Vagina (tissue), 2 donors: ENCODE data around the gene NHERF2. TPM values are rescaled to one million over a fixed set of nuclear protein-coding genes. Genes with fewer than 3 reads are reported as not detected.
A peak's percentile ranks its signal among the peaks of the same experiment; 100 is the strongest.

Experiments
- DNase-seq, 2 donors: peaks; one replicate each; pipeline ENCODE4 v3.0.0-alpha.2; 2017; ENCODE audit errors: extremely low spot score in 2 of 2
- H3K27ac ChIP-seq: fragments of 200-600 bp; sonication (generic); one replicate; pipeline ENCODE4 v1.5.1; 2019
- H3K27me3 ChIP-seq: fragments of 200-600 bp; sonication (generic); one replicate; pipeline ENCODE4 v1.5.1; 2019
- H3K36me3 ChIP-seq, 2 donors: fragments of 200-600 bp; sonication (generic); one replicate each; pipeline ENCODE4 v1.5.1; 2017 to 2019
- H3K4me1 ChIP-seq: fragments of 200-600 bp; sonication (generic); one replicate; pipeline ENCODE4 v1.5.1; 2019
- H3K4me3 ChIP-seq, 2 donors: fragments of 200-600 bp; sonication (generic); 1 replicate in 1 of 2; 2 replicates in 1 of 2; pipeline ENCODE4 v1.5.1; 2016 to 2019
- H3K9me3 ChIP-seq: fragments of 200-600 bp; sonication (generic); one replicate; pipeline ENCODE4 v1.5.1; 2019
- POLR2A ChIP-seq, 2 donors: fragments of 450-650 bp; IDR thresholded peaks; one replicate each; pipeline ENCODE4 v1.6.1; 2017; ENCODE audit warnings: antibody characterized with exemption in 2 of 2, mild to moderate bottlenecking in 2 of 2, moderate library complexity in 2 of 2
- POLR2AphosphoS5 ChIP-seq, 2 donors: sonication (generic); formaldehyde crosslinking; IDR thresholded peaks; one replicate each; pipeline ENCODE4 v1.9.0; 2017; ENCODE audit warnings: antibody characterized with exemption in 2 of 2, mild to moderate bottlenecking in 2 of 2, low read depth in 1 of 2; ENCODE audit not compliant: insufficient read depth in 1 of 2
- intact Hi-C: fragments of 100-400 bp; cut with DNase I; formaldehyde crosslinking; loops from one replicate; pipeline ENCODE4 v1.15.1; 2023
- total RNA-seq: library from RNA; depleted of rRNA; stranded (reverse); fragments of >200 nt; gene quantifications from one replicate; pipeline ENCODE4 v1.2.3, GENCODE V29; 2016
- TF ChIP-seq, protein P1 (sequence below), 3 experiments: fragments of 450-650 bp in 2 of 3; fragments of 200-600 bp in 1 of 3; sonication (generic) in 1 of 3; IDR thresholded peaks; one replicate each; pipeline ENCODE4 v1.5.1; 2017 to 2019; ENCODE audit warnings: antibody characterized with exemption in 3 of 3, mild to moderate bottlenecking in 2 of 3, moderate library complexity in 2 of 3

NHERF2 gene
- total RNA-seq, 1 donor from 2014 or later: 44.7 TPM

DNA sequence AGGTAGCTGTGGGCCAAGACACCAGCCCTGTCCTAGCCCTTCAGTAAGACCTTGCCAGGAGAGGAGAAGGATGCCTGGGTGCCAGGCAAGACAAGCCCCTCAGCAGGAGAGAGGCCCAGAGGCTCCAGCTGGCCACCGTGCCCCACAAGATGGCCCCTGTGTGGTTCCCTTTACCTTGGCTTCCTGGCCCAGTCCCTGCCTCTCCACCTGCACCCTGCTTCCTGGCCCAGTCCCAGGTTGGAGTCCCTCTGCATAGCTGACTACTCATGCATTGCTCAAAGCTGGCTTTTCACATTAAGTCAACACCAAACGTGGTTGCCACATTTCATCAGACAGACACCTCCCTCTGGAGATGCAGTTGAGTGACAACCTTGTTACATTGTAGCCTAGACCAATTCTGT is 33.0 kb upstream of the NHERF2 start:
- TF ChIP-seq POLR2A (IDR thresholded peaks at IDR 0.05) (no peak), POLR2AphosphoS5 (IDR thresholded peaks at IDR 0.05; ENCODE audit: insufficient read depth in 1 of 2, low read depth in 1 of 2) (no peak)
- TF ChIP-seq, protein P1, sequence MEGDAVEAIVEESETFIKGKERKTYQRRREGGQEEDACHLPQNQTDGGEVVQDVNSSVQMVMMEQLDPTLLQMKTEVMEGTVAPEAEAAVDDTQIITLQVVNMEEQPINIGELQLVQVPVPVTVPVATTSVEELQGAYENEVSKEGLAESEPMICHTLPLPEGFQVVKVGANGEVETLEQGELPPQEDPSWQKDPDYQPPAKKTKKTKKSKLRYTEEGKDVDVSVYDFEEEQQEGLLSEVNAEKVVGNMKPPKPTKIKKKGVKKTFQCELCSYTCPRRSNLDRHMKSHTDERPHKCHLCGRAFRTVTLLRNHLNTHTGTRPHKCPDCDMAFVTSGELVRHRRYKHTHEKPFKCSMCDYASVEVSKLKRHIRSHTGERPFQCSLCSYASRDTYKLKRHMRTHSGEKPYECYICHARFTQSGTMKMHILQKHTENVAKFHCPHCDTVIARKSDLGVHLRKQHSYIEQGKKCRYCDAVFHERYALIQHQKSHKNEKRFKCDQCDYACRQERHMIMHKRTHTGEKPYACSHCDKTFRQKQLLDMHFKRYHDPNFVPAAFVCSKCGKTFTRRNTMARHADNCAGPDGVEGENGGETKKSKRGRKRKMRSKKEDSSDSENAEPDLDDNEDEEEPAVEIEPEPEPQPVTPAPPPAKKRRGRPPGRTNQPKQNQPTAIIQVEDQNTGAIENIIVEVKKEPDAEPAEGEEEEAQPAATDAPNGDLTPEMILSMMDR (IDR thresholded peaks at IDR 0.05): no peak
- H3K36me3 ChIP-seq: peaks cover 0 to 12% of the 10 kb centered on the region in 2 donors
- peaks cover 24% of the 10 kb centered on the region for H3K4me1 ChIP-seq
- DNase-seq: no peak
- intact Hi-C loops: no loop called here
- H3K9me3 ChIP-seq: no peaks in the 10 kb centered on the region
- H3K27ac ChIP-seq: no peak overlapping the region
- peaks cover 9% of the 10 kb centered on the region for H3K27me3 ChIP-seq
- no peak overlapping the region for H3K4me3 ChIP-seq

DNA sequence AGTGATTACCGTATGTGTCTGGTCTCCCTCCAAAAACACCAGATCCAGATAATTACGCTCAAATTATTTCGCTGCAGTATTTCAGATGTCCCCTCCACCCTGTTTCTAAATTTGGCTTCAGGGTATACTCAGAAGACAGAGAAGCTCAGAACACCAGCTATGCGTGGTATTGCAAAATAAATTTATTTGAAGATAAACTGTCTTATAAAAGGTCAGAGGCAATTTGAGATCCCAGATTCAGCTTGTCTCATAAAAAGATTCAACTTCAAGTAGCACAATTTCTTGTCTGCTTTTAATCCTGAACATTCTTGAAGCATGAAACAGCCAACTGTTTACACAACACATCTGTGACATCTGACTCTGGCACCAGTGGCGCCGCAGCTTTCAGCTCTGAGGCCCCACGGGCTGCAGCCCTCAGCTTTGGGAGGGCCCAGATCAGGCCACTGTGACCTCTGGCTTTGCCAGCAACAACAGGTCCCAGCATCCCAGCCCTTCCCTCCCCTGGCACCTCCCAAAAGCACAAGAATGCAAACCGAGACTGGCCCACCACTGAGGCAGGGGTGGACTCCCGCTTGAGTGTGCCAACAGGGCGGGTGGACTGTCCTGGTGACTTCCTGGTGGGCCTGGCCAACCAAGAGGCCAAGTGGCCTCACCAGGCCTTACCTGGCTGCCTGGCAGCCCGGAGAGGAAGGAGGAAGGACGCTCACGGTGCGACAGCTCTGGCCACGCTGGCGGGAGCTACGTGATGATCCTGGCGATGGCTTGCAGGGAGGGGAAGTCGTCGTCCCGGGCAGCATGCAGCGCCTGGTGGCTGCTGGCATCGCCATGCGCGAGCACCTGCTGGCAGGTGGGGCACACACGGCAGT is 29.0 kb upstream of the NHERF2 start:
- no peak overlapping the region for H3K4me3 ChIP-seq
- no peaks in the 10 kb centered on the region for H3K9me3 ChIP-seq
- no peak overlapping the region for H3K27ac ChIP-seq
- H3K27me3 ChIP-seq: no peaks in the 10 kb centered on the region
- DNase-seq: no peak
- no peaks in the 10 kb centered on the region for H3K4me1 ChIP-seq
- H3K36me3 ChIP-seq: peaks cover 0 to 50% of the 10 kb centered on the region in 2 donors
- intact Hi-C loops: no loop called here
- TF ChIP-seq POLR2A (IDR thresholded peaks at IDR 0.05) (no peak), POLR2AphosphoS5 (IDR thresholded peaks at IDR 0.05; ENCODE audit: insufficient read depth in 1 of 2, low read depth in 1 of 2) (peak in 1 of 2 donors; percentile 33)
- TF ChIP-seq, protein P1 (IDR thresholded peaks at IDR 0.05): no peak

DNA sequence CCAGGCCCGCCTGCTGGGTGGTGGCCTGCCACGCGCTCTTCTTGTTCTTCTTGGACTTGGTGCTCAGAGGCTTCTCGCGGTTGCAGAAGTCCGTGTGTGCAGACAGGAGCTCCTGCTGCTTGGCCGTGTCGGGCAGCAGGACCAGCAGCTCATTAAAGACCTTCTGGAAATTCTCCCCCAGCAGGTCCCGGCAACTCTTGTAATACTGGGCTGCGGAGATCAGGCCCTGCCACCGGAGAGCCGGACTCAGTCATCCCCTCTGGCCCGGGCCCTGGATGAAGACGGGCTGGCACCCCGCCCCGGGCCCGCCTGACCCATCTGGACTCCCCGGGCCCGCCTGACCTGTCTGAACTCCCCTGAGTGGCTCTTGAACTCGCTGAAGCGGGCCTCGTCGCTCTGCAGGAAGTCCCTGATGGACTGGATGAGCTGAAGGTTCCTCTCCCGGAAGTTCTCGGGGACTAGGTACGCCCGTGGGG is 28.3 kb upstream of the NHERF2 start:
- H3K9me3 ChIP-seq: no peaks in the 10 kb centered on the region
- intact Hi-C loops: no loop called here
- no peak overlapping the region for H3K27ac ChIP-seq
- peaks cover 0 to 56% of the 10 kb centered on the region in 2 donors for H3K36me3 ChIP-seq
- TF ChIP-seq, protein P1 (IDR thresholded peaks at IDR 0.05): no peak
- TF ChIP-seq POLR2AphosphoS5 (IDR thresholded peaks at IDR 0.05; ENCODE audit: insufficient read depth in 1 of 2, low read depth in 1 of 2): no peak
- TF ChIP-seq POLR2A (IDR thresholded peaks at IDR 0.05): no peak
- no peaks in the 10 kb centered on the region for H3K27me3 ChIP-seq
- H3K4me1 ChIP-seq: peaks cover 1% of the 10 kb centered on the region
- H3K4me3 ChIP-seq: no peak overlapping the region
- DNase-seq: no peak

DNA sequence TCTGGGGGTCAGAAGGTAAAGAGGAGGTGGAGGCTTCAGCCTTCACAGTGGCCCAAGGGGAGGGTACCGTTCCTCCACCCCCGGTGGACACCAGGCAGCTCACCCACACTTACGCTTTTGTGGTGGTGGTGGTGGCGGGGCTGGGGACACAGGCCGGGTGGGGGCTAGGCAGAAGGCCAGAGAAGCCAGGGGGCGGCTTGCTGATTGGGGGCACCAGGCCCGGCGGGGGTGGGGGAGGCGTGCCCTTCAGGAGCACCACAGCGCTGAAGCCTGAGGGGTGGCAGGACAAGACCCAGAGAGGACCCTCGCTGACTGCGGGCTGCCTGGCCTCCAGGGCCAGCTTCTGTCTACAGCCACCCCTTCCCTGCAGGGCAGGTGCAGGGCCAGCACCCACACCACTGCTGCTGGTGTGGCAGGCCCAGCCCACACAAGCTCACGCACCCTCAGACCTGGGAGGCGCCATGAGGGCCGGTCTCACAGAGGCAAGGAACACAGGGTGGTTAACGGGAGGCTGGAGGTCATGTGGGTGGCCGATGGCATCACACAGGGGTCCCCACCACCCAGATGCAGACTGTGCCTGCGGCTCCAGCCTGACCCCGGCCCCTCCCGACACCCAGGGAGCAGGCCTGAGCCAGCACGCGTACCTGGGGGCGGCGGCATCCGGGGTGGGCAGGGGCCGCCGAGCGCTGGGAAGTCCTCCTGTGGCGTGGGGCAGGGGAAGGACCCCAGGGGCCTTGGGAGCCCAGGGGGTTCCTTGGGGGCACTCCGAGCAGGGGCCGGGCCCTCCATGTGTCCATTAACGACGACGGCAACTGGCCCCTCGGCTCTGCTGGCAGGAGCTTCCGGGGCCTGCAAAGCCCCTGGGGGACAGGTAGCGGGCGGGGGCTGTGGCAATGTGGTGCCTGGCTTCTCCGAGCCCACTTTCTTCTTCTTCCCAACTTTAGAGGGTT is 27.6 kb upstream of the NHERF2 start:
- Histone ChIP-seq H3K9me3 (no peaks in the 10 kb centered on the region), H3K27me3 (no peaks in the 10 kb centered on the region), H3K36me3 (peaks cover 0 to 56% of the 10 kb centered on the region in 2 donors), H3K4me1 (peaks cover 9% of the 10 kb centered on the region), H3K4me3 (no peak overlapping the region), H3K27ac (no peak overlapping the region)
- DNase-seq: no peak
- intact Hi-C loops: no loop called here
- TF ChIP-seq, protein P1 (IDR thresholded peaks at IDR 0.05): no peak
- no peak for TF ChIP-seq POLR2A (IDR thresholded peaks at IDR 0.05)
- no peak for TF ChIP-seq POLR2AphosphoS5 (IDR thresholded peaks at IDR 0.05; ENCODE audit: insufficient read depth in 1 of 2, low read depth in 1 of 2)
